Smooth muscle cell (in vitro differentiated cells): ENCODE data around the gene HIKESHI. TPM values are rescaled to one million over a fixed set of nuclear protein-coding genes. Genes with fewer than 3 reads are reported as not detected.

ENCODE experiments used
- DNase-seq: peaks from one replicate; lab custom pipeline; 2025; ENCODE audit not compliant: unreplicated experiment; lab: John Stamatoyannopoulos, UW
- H2AFZ ChIP-seq: fragments of 200-600 bp; sonication (generic); 2 replicates; pipeline ENCODE4 v1.6.0; 2016; ENCODE audit warnings: antibody characterized with exemption, low read depth, mild to moderate bottlenecking
- H3F3A ChIP-seq: fragments of 200-600 bp; sonication (generic); 2 replicates; pipeline ENCODE4 v1.6.0; 2017; ENCODE audit warnings: antibody characterized with exemption, low read depth
- H3K27ac ChIP-seq: fragments of 200-600 bp; sonication (generic); 2 replicates; pipeline ENCODE4 v1.5.1; 2016; ENCODE audit warnings: low read depth, mild to moderate bottlenecking
- H3K27me3 ChIP-seq: fragments of 200-600 bp; sonication (generic); 2 replicates; pipeline ENCODE4 v1.6.1; 2016; ENCODE audit warnings: low read depth, mild to moderate bottlenecking
- H3K36me3 ChIP-seq: fragments of 200-600 bp; sonication (generic); 2 replicates; pipeline ENCODE4 v1.5.1; 2016; ENCODE audit warnings: low read depth
- H3K4me1 ChIP-seq: fragments of 200-600 bp; sonication (generic); 2 replicates; pipeline ENCODE4 v1.5.1; 2016; ENCODE audit warnings: low read depth
- H3K4me2 ChIP-seq: fragments of 200-600 bp; sonication (generic); 2 replicates; pipeline ENCODE4 v1.6.0; 2016; ENCODE audit warnings: mild to moderate bottlenecking
- H3K4me3 ChIP-seq: fragments of 200-600 bp; sonication (generic); 2 replicates; pipeline ENCODE4 v1.5.1; 2016; ENCODE audit warnings: mild to moderate bottlenecking
- H3K79me2 ChIP-seq: fragments of 200-600 bp; sonication (generic); 2 replicates; pipeline ENCODE4 v1.6.0; 2016; ENCODE audit warnings: low read depth, mild to moderate bottlenecking
- H3K9ac ChIP-seq: fragments of 200-600 bp; sonication (generic); 2 replicates; pipeline ENCODE4 v1.6.0; 2016; ENCODE audit warnings: low read depth
- H3K9me3 ChIP-seq: fragments of 200-600 bp; sonication (generic); replicated peaks from 2 replicates; pipeline ENCODE4 v1.5.1; 2016; ENCODE audit warnings: low read depth
- H4K20me1 ChIP-seq: fragments of 200-600 bp; sonication (generic); 2 replicates; pipeline ENCODE4 v1.6.0; 2016; ENCODE audit warnings: low read depth
- WGBS: methylation state at CpG from one replicate; pipeline ENCODE4 v1.1.7; 2016; ENCODE audit warnings: low lambda C conversion rate; 5-methylcytosine and 5-hydroxymethylcytosine counted together
- polyA plus RNA-seq: library from polyadenylated mRNA; unstranded; fragments of >200 nt; fragmentation: Nextera tagmentation; extraction: Ambion mirVana; gene quantifications from 2 replicates; pipeline ENCODE4 v1.2.1, GENCODE V29; 2016
- total RNA-seq: library from RNA; depleted of rRNA; stranded (reverse); fragments of >200 nt; gene quantifications from 2 replicates; pipeline ENCODE4 v1.2.3, GENCODE V29; 2014
- TF ChIP-seq, protein P1 (sequence below): fragments of 200-600 bp; sonication (generic); IDR thresholded peaks from 2 replicates; pipeline ENCODE4 v1.5.1; 2017; ENCODE audit warnings: borderline replicate concordance, mild to moderate bottlenecking, antibody characterized with exemption; ENCODE audit not compliant: insufficient read depth, poor library complexity, severe bottlenecking

Gene HIKESHI
- total and polyA plus RNA-seq, 2 experiments from 2014 or later = 63.0 to 71.1 TPM

DNA sequence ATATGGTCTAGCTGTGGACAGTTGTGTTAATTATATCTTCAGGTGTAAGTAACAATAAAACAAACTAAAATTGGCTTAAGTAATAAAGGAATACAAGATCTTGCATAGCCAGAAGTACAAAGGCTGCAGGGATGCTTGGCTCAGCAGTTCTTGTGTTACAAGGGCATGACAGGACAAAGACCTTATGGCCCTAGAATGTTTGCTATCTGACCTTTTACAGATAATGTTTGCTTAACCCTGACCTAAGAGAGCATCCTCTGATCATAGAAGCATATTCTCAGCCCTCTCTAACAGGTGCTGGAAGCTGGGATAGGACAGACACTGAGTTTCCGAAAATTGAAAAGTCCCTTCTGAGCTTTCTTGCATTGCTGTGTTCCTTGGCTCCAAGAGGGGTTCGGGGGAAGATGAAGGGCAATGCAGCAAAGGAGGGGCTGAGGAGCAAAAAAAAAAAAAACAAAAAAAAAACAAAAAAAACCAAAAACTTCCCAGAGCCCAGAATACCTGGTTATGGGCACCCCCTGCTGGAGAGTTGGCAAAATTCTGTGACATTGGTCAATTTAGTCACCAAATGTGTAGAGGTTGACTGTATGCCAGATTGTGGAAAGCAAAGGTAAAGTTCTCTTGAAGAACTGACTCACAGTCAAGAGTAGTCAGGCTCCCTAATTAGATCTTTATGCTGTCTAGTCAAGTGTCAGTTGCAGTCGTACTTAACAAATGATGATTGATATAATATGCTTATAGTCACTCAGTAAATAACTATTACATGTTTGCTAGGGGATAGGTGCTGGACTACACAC is 10.4 kb upstream of the HIKESHI start:
- Histone ChIP-seq H3K4me1 (no peaks in the 10 kb centered on the region), H3F3A (peaks cover 6% of the 10 kb centered on the region), H4K20me1 (no peaks in the 10 kb centered on the region), H2AFZ (no peak overlapping the region), H3K27me3 (no peaks in the 10 kb centered on the region), H3K4me2 (no peak overlapping the region), H3K9ac (no peak overlapping the region), H3K36me3 (no peaks in the 10 kb centered on the region), H3K27ac (no peak overlapping the region), H3K9me3 (no peaks in the 10 kb centered on the region), H3K4me3 (no peak overlapping the region), H3K79me2 (no peaks in the 10 kb centered on the region)
- no peak for DNase-seq
- TF ChIP-seq, protein P1, sequence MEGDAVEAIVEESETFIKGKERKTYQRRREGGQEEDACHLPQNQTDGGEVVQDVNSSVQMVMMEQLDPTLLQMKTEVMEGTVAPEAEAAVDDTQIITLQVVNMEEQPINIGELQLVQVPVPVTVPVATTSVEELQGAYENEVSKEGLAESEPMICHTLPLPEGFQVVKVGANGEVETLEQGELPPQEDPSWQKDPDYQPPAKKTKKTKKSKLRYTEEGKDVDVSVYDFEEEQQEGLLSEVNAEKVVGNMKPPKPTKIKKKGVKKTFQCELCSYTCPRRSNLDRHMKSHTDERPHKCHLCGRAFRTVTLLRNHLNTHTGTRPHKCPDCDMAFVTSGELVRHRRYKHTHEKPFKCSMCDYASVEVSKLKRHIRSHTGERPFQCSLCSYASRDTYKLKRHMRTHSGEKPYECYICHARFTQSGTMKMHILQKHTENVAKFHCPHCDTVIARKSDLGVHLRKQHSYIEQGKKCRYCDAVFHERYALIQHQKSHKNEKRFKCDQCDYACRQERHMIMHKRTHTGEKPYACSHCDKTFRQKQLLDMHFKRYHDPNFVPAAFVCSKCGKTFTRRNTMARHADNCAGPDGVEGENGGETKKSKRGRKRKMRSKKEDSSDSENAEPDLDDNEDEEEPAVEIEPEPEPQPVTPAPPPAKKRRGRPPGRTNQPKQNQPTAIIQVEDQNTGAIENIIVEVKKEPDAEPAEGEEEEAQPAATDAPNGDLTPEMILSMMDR = peak; percentile 75
- WGBS = 29% methylated on average over 3 of the region's 3 CpGs

DNA sequence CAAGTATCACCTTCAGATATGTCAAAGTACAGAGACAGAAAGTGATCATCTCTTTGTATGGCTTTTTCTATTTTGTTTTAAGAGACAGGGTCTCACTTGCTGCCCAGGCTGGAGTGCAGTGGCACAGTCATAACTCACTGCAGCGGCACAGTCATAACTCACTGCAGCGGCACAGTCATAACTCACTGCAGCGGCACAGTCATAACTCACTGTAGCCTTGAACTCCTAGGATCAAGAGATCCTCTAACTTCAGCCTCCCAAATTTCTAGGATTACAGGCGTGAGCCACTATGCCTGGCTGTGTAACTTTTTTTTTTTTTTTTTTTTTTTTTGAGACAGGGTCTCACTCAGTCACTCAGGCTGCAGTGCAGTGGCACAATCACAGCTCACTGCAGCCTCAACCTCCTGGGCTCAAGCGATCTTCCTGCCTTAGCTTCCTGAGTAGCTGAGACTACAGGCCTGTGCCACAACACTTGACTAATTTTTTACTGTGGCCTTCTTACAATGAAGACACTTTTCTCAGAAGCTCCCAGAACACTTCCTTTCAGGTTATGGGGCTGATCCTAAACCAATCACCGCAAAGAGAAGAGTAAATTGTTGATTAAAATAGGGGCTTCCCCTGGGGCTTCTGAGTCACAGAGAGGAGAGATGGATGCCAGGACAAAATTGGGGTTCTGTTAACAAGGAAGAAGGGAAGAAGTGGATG is 9.0 kb upstream of the HIKESHI start:
- Histone ChIP-seq H3K79me2 (no peaks in the 10 kb centered on the region), H4K20me1 (no peaks in the 10 kb centered on the region)
- TF ChIP-seq, protein P1 = no peak

DNA sequence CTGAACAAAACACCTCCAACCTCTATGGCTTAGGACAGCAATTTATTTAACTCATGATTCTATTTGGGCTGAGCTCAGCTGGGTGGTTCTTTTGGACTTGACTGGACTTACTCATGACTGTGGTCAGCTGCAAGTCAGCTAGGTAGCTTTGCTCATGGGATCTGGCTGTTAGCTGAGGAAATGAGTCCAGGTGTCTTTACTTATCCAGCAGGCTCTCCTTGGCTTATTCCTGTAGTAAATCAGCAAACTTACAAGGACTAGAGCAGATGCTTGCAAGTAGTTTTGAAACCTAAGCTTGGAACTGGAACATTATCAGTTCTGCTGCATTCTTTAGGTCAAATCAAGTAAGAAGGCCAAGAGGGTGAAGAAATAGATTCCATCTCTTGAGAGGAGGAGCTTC is 8.0 kb upstream of the HIKESHI start:
- Histone ChIP-seq H3F3A (no peaks in the 10 kb centered on the region), H3K27me3 (no peaks in the 10 kb centered on the region), H3K4me1 (no peaks in the 10 kb centered on the region), H3K79me2 (no peaks in the 10 kb centered on the region), H3K4me3 (no peak overlapping the region), H3K36me3 (no peaks in the 10 kb centered on the region), H3K27ac (no peak overlapping the region), H3K9me3 (no peaks in the 10 kb centered on the region), H2AFZ (no peak overlapping the region), H3K9ac (no peak overlapping the region), H3K4me2 (no peak overlapping the region), H4K20me1 (no peaks in the 10 kb centered on the region)
- DNase-seq = no peak
- TF ChIP-seq, protein P1 = no peak

More for the DNA sequence above, 9.0 kb upstream of the HIKESHI start:
- no peak overlapping the region for H2AFZ ChIP-seq
- H3F3A ChIP-seq = peaks cover 6% of the 10 kb centered on the region
- H3K27me3 ChIP-seq = no peaks in the 10 kb centered on the region
- H3K9ac ChIP-seq = no peak overlapping the region
- H3K4me1 ChIP-seq = no peaks in the 10 kb centered on the region
- no peaks in the 10 kb centered on the region for H3K36me3 ChIP-seq
- H3K27ac ChIP-seq = no peak overlapping the region
- no peak for DNase-seq
- H3K9me3 ChIP-seq = no peaks in the 10 kb centered on the region
- H3K4me3 ChIP-seq = no peak overlapping the region
- WGBS = 95% methylated on average over 6 of the region's 6 CpGs
- no peak overlapping the region for H3K4me2 ChIP-seq
